K562 (cell line): ENCODE measurements around the gene TRIM32.

ENCODE experiments used
- CTCF ChIP-seq, 3 experiments: IDR thresholded peaks in 2 of 3; conservative IDR thresholded peaks in 1 of 3; 2 replicates each; pipeline ENCODE4 v1.5.1; 2011 to 2012; ENCODE audit warnings: low read length in 3 of 3, mild to moderate bottlenecking in 3 of 3, control low read depth in 2 of 3, improper control_type of control experiment in 1 of 3, inconsistent platforms in 1 of 3, low read depth in 1 of 3, mixed read lengths in 1 of 3, moderate library complexity in 1 of 3; ENCODE audit not compliant: insufficient read depth in 2 of 3
- ESRRA ChIP-seq: fragments of 450-650 bp; IDR thresholded peaks from 2 replicates; pipeline ENCODE4 v1.6.1; 2014; ENCODE audit warnings: low read depth, mild to moderate bottlenecking, moderate library complexity, borderline replicate concordance
- EZH2 ChIP-seq: IDR thresholded peaks from 2 replicates; pipeline ENCODE4 v1.6.1; 2012; ENCODE audit warnings: low read depth, mild to moderate bottlenecking, inconsistent platforms, low read length, borderline replicate concordance
- MIER1 ChIP-seq: fragments of 450-650 bp; IDR thresholded peaks from 2 replicates; pipeline ENCODE4 v1.6.1; 2016; ENCODE audit warnings: antibody characterized with exemption, mild to moderate bottlenecking, low read depth
- NFE2L1 ChIP-seq: fragments of 450-650 bp; IDR thresholded peaks from 2 replicates; pipeline ENCODE4 v1.6.1; 2016; ENCODE audit warnings: missing genetic modification characterization, low read depth, mild to moderate bottlenecking, missing compliant biosample characterization, moderate library complexity, borderline replicate concordance
- PHB2 ChIP-seq: fragments of 450-650 bp; IDR thresholded peaks from 2 replicates; pipeline ENCODE4 v1.6.1; 2017; ENCODE audit warnings: low read depth
- TCF7 ChIP-seq: sonication (generic); IDR thresholded peaks from 2 replicates; pipeline ENCODE4 v1.6.1; 2016; ENCODE audit warnings: antibody characterized with exemption, borderline replicate concordance
- USF1 ChIP-seq: sonication (generic); formaldehyde crosslinking; IDR thresholded peaks from 2 replicates; pipeline ENCODE4 v1.9.0; 2022; ENCODE audit warnings: mild to moderate bottlenecking, missing genetic modification reagents
- ZBED1 ChIP-seq: IDR thresholded peaks from 2 replicates; pipeline ENCODE4 v1.6.1; 2014
- ZNF263 ChIP-seq: sonication (generic); formaldehyde crosslinking; IDR thresholded peaks from 2 replicates; pipeline ENCODE4 v1.8.0; 2022; ENCODE audit warnings: mild to moderate bottlenecking, missing genetic modification reagents, borderline replicate concordance
- ZNF282 ChIP-seq: sonication (generic); formaldehyde crosslinking; IDR thresholded peaks from 2 replicates; pipeline ENCODE4 v1.8.1; 2023; ENCODE audit warnings: missing genetic modification reagents
- ZNF764 ChIP-seq: fragments of 250-450 bp; sonication (Bioruptor Pico); IDR thresholded peaks from 2 replicates; pipeline ENCODE4 v1.4.0; 2020; ENCODE audit warnings: low read depth, mild to moderate bottlenecking, moderate library complexity
- TF ChIP-seq, protein P1 (sequence below): fragments of 250-450 bp; sonication (Bioruptor Pico); IDR thresholded peaks from 2 replicates; pipeline ENCODE4 v1.8.0; 2022; ENCODE audit warnings: moderate library complexity, mild to moderate bottlenecking, inconsistent platforms
- TF ChIP-seq, protein P2 (sequence below): fragments of 250-450 bp; sonication (Bioruptor Pico); IDR thresholded peaks from 2 replicates; pipeline ENCODE4 v1.8.0; 2022; ENCODE audit warnings: inconsistent platforms, mild to moderate bottlenecking, moderate library complexity, borderline replicate concordance

- TF ChIP-seq EZH2 (no peak), ZBED1 (no peak), NFE2L1 (tag) (no peak), TCF7 (no peak), USF1 (CRISPR knock-in tag) (no peak), CTCF (IDR thresholded peaks at IDR 0.05 in 2 of 3, conservative IDR thresholded peaks at IDR 0.05 in 1 of 3; ENCODE audit: insufficient read depth in 2 of 3, low read depth in 1 of 3, low read length in 3 of 3) (no peak), ZNF263 (CRISPR knock-in tag) (no peak), MIER1 (no peak), ZNF282 (CRISPR knock-in tag) (no peak), PHB2 (no peak), ESRRA (no peak), ZNF764 (CRISPR knock-in tag) (no peak)
- TF ChIP-seq, protein P1, sequence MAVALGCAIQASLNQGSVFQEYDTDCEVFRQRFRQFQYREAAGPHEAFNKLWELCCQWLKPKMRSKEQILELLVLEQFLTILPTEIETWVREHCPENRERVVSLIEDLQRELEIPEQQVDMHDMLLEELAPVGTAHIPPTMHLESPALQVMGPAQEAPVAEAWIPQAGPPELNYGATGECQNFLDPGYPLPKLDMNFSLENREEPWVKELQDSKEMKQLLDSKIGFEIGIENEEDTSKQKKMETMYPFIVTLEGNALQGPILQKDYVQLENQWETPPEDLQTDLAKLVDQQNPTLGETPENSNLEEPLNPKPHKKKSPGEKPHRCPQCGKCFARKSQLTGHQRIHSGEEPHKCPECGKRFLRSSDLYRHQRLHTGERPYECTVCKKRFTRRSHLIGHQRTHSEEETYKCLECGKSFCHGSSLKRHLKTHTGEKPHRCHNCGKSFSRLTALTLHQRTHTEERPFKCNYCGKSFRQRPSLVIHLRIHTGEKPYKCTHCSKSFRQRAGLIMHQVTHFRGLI (CRISPR knock-in tag), result no peak
- TF ChIP-seq, protein P2, sequence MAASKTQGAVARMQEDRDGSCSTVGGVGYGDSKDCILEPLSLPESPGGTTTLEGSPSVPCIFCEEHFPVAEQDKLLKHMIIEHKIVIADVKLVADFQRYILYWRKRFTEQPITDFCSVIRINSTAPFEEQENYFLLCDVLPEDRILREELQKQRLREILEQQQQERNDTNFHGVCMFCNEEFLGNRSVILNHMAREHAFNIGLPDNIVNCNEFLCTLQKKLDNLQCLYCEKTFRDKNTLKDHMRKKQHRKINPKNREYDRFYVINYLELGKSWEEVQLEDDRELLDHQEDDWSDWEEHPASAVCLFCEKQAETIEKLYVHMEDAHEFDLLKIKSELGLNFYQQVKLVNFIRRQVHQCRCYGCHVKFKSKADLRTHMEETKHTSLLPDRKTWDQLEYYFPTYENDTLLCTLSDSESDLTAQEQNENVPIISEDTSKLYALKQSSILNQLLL (CRISPR knock-in tag), result no peak
Observed at GRCh38 chr9:116721944-116722343, 34.8 kb downstream of the TRIM32 start.
